ENCODE measurements around the gene C1QTNF12. TPM values are rescaled to one million over a fixed set of nuclear protein-coding genes. Genes with fewer than 3 reads are reported as not detected.

The C1QTNF12 gene
- total RNA-seq, 2 experiments from 2014 or later, result 3.4 to 4.8 TPM

DNA sequence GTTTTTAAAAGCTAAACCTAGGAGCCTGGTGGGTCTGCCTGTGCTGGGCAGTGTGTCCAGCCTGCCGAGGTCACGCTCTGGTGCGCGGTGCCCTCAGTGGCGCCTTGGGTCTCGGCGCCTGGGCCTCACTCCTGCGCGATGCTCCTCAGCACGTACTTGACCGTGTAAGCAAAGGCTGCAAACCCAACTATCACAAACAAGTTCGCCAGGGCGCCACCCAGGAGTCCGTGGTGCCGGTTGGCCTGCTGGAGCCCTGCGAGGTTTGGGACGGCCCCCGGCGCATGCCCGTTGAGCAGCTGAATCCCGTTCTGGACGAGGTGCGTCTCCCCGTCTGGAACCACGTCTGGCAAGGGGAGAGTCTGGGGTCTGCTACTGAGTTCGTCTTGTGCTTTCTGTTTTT lies 8.6 kb upstream of the C1QTNF12 start:
- no peaks in the 10 kb centered on the region for H3K27me3 ChIP-seq (ENCODE audit: control insufficient read depth in 1 of 2, insufficient read depth in 2 of 2, low read length in 2 of 2)
- peaks cover 16% of the 10 kb centered on the region for H3K4me1 ChIP-seq (ENCODE audit: insufficient read depth, low read length)
- Mint-ChIP-seq H3K27ac (no peak overlapping the region), H3K27me3 (no peaks in the 10 kb centered on the region), H3K9me3 (no peaks in the 10 kb centered on the region), H3K36me3 (ENCODE audit: low read depth) (peaks cover 44% of the 10 kb centered on the region), H3K4me3 (no peak overlapping the region), H3K4me1 (ENCODE audit: low read depth) (peaks cover 4% of the 10 kb centered on the region)
- H3K4me3 ChIP-seq (ENCODE audit: low read length), result no peak overlapping the region
- DNase-seq (no peak), ATAC-seq (ENCODE audit: poor library complexity) (no peak)
- H3K36me3 ChIP-seq (ENCODE audit: insufficient read depth, low read length), result peaks cover 48% of the 10 kb centered on the region
- H3K27ac ChIP-seq (ENCODE audit: low read depth in 1 of 2, low read length in 2 of 2), result no peak overlapping the region
- TF ChIP-seq, protein P1, sequence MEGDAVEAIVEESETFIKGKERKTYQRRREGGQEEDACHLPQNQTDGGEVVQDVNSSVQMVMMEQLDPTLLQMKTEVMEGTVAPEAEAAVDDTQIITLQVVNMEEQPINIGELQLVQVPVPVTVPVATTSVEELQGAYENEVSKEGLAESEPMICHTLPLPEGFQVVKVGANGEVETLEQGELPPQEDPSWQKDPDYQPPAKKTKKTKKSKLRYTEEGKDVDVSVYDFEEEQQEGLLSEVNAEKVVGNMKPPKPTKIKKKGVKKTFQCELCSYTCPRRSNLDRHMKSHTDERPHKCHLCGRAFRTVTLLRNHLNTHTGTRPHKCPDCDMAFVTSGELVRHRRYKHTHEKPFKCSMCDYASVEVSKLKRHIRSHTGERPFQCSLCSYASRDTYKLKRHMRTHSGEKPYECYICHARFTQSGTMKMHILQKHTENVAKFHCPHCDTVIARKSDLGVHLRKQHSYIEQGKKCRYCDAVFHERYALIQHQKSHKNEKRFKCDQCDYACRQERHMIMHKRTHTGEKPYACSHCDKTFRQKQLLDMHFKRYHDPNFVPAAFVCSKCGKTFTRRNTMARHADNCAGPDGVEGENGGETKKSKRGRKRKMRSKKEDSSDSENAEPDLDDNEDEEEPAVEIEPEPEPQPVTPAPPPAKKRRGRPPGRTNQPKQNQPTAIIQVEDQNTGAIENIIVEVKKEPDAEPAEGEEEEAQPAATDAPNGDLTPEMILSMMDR (IDR thresholded peaks at IDR 0.05), result no peak
- intact Hi-C loops (cut with DNase I, micrococcal nuclease), result no loop called here
- ChIA-PET POLR2A (interaction anchor here (1.3 kb wide), 1 partner anchor 19 kb away, joined by 3 read pairs; the partner anchor contains the start of gene UBE2J2), CTCF (no interaction called here)
- no peaks in the 10 kb centered on the region for H3K9me3 ChIP-seq (ENCODE audit: control insufficient read depth in 1 of 2, insufficient read depth in 1 of 2, low read length in 2 of 2)

DNA sequence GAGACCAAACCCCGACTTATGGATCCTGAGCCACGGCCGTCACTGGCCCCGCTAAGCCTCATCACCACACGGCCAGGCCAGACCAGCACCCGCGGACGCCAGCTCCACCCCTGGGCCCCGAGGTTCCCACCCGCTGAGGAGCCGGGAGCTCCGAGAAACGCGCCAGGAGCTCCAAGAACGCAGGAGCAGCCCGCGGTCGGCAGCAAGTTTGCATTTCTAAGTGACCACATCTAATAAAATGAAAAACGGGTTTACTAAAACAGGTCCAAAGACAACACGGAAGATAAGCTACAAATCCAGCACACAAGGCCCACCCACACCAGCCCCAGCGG lies 8.1 kb upstream of the C1QTNF12 start:
- ATAC-seq (ENCODE audit: poor library complexity) (no peak), DNase-seq (no peak)
- Histone ChIP-seq H3K27me3 (ENCODE audit: control insufficient read depth in 1 of 2, insufficient read depth in 2 of 2, low read length in 2 of 2) (no peaks in the 10 kb centered on the region), H3K36me3 (ENCODE audit: insufficient read depth, low read length) (peaks cover 43% of the 10 kb centered on the region), H3K4me1 (ENCODE audit: insufficient read depth, low read length) (peaks cover 18% of the 10 kb centered on the region), H3K4me3 (ENCODE audit: low read length) (no peak overlapping the region), H3K9me3 (ENCODE audit: control insufficient read depth in 1 of 2, insufficient read depth in 1 of 2, low read length in 2 of 2) (no peaks in the 10 kb centered on the region), H3K27ac (ENCODE audit: low read depth in 1 of 2, low read length in 2 of 2) (no peak overlapping the region)
- Mint-ChIP-seq H3K9me3 (no peaks in the 10 kb centered on the region), H3K4me3 (no peak overlapping the region), H3K27ac (no peak overlapping the region), H3K36me3 (ENCODE audit: low read depth) (peaks cover 39% of the 10 kb centered on the region), H3K27me3 (no peaks in the 10 kb centered on the region), H3K4me1 (ENCODE audit: low read depth) (no peaks in the 10 kb centered on the region)
- intact Hi-C loops (cut with DNase I, micrococcal nuclease), result loop anchor here in 1 of 2 experiments (5.0 kb wide), 1 partner anchor 137 kb away; the partner anchor contains the start of gene C1orf159
- ChIA-PET POLR2A (no interaction called here), CTCF (no interaction called here)
- TF ChIP-seq, protein P1 (IDR thresholded peaks at IDR 0.05), result no peak

DNA sequence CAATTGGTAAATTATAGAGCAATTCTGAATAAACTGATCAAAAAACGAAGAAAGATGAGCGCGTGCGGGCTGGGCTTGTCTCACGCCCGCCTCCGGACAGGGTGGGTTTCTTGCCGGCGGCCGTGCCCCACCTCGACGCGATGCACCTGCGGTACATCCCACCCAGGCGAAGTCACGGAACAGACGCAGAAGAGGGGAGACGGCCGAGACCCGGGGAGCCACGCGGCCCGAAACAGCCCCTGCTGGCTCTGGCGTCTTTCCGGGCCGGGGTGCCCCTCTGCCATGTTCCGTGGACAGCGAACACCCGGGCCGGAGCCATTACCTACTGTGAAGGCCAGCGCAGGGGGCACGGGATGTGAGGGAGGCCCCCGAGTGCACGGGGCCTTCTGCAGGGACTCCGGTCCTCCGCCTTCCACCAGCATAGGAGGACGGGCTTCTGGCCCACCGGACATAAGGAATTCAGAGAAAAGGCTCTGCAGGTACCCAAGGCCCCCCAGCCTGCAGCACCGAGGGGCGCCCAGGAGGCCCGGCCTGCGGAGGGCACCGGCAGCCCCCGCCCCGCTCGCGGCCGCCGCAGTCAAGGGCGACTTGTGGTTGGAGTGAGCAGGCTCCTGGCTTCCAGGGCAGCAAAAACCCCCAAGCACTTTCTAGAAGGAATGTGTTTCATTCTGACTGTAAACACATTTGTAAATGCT lies 7.6 kb upstream of the C1QTNF12 start:
- H3K27me3 Mint-ChIP-seq, result no peaks in the 10 kb centered on the region
- no peak overlapping the region for H3K4me3 Mint-ChIP-seq
- H3K9me3 Mint-ChIP-seq, result no peaks in the 10 kb centered on the region
- CTCF ChIA-PET, result no interaction called here
- DNase-seq (no peak), ATAC-seq (ENCODE audit: poor library complexity) (no peak)
- TF ChIP-seq, protein P1 (IDR thresholded peaks at IDR 0.05), result no peak
- POLR2A ChIA-PET, result no interaction called here
- H3K4me1 Mint-ChIP-seq (ENCODE audit: low read depth), result no peaks in the 10 kb centered on the region
- Histone ChIP-seq H3K9me3 (ENCODE audit: control insufficient read depth in 1 of 2, insufficient read depth in 1 of 2, low read length in 2 of 2) (no peaks in the 10 kb centered on the region), H3K27ac (ENCODE audit: low read depth in 1 of 2, low read length in 2 of 2) (no peak overlapping the region), H3K27me3 (ENCODE audit: control insufficient read depth in 1 of 2, insufficient read depth in 2 of 2, low read length in 2 of 2) (no peaks in the 10 kb centered on the region), H3K36me3 (ENCODE audit: insufficient read depth, low read length) (peaks cover 41% of the 10 kb centered on the region), H3K4me1 (ENCODE audit: insufficient read depth, low read length) (peaks cover 19% of the 10 kb centered on the region), H3K4me3 (ENCODE audit: low read length) (no peak overlapping the region)
- intact Hi-C loops (cut with DNase I, micrococcal nuclease), result loop anchor here in 1 of 2 experiments (5.0 kb wide), 1 partner anchor 137 kb away; the partner anchor contains the start of gene C1orf159
- H3K27ac Mint-ChIP-seq, result no peak overlapping the region
- peaks cover 34% of the 10 kb centered on the region for H3K36me3 Mint-ChIP-seq (ENCODE audit: low read depth)

Measured in CD4-positive, alpha-beta T cell (primary cell).